Activated CD8-positive, alpha-beta memory T cell treated with anti-CD3 and anti-CD28 coated beads, Interleukin-2, amount 10 ng/mL, durations not matched to agents 7 days and 5 days (primary cell): ENCODE data around the gene GCDH. TPM values are rescaled to one million over a fixed set of nuclear protein-coding genes. Genes with fewer than 3 reads are reported as not detected.

Experiments used
- ATAC-seq: fragments of 150-1000 bp; cut with Tn5 transposase; one replicate; pipeline ENCODE4 v1.10.0; 2021; ENCODE audit warnings: moderate library complexity
- CTCF ChIA-PET: fragments of 350-600 bp; sonication (Branson Sonifier 250); formaldehyde crosslinking; loops from one replicate; lab custom pipeline; 2021; ENCODE audit warnings: antibody characterized with exemption; lab: Charles Lee
- DNase-seq: peaks from one replicate; pipeline ENCODE4 v3.0.0-alpha.2; 2020
- H3K27ac Mint-ChIP-seq: one replicate; pipeline ENCODE4 v1.8.0; 2021; ENCODE audit warnings: mild to moderate bottlenecking, mixed read lengths
- H3K27me3 Mint-ChIP-seq: one replicate; pipeline ENCODE4 v1.8.0; 2021; ENCODE audit warnings: mixed read lengths
- H3K36me3 Mint-ChIP-seq: one replicate; pipeline ENCODE4 v1.8.0; 2021; ENCODE audit warnings: mild to moderate bottlenecking, mixed read lengths
- H3K4me1 Mint-ChIP-seq: one replicate; pipeline ENCODE4 v1.8.0; 2021; ENCODE audit warnings: mixed read lengths
- H3K4me3 Mint-ChIP-seq: one replicate; pipeline ENCODE4 v1.8.0; 2021; ENCODE audit warnings: mild to moderate bottlenecking, moderate library complexity, mixed read lengths
- H3K9me3 Mint-ChIP-seq: one replicate; pipeline ENCODE4 v1.8.0; 2022; ENCODE audit warnings: low read depth, mixed read lengths
- total RNA-seq, 2 experiments: library from RNA; stranded (reverse); gene quantifications; one replicate each; pipeline ENCODE4 v1.2.3, GENCODE V29; 2021

GCDH gene
- total RNA-seq, 2 experiments from 2014 or later: 38.7 to 46.1 TPM

DNA sequence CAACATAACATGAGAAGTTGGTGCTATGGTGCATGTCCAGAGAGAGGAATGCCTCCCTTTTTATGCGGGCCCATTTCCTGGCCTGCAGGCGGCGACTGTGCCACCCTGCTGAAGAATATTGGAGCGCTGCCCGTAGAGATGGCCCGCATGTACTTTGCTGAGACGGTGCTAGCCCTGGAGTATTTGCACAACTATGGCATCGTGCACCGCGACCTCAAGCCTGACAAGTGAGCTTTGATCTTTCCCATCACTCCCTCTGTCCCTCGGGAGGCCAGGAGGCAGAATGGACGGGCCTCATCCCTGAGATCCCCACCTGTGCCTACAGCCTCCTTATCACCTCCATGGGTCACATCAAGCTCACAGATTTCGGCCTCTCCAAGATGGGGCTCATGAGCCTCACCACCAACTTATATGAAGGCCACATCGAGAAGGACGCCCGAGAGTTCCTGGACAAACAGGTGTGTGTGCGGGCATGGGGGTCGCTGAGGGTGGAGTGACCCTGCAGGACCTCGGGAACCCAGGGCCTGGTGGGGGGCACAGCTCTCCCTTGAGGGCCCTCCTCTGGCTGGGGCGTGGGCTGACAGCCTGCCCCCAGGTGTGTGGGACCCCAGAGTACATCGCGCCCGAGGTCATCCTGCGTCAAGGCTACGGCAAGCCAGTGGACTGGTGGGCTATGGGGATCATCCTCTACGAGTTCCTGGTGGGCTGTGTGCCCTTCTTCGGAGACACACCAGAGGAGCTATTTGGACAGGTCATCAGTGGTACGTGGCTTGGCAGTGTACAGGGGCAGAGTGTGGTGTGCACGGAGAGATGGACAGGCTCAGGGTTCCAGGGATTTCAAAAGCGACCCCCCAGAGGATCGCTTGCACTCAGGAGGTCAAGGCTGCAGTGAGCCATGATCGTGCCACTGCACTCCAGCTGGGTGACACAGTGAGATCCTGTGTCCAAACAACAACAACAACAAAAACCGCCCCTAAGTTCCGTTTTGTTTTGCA lies 25.9 kb upstream of the GCDH start:
- ATAC-seq (no peak), DNase-seq (no peak)
- Mint-ChIP-seq H3K27ac (no peak overlapping the region), H3K9me3 (no peaks in the 10 kb centered on the region), H3K27me3 (peaks cover 5% of the 10 kb centered on the region), H3K36me3 (no peaks in the 10 kb centered on the region), H3K4me3 (no peak overlapping the region), H3K4me1 (peaks cover 8% of the 10 kb centered on the region)
- CTCF ChIA-PET: interaction anchor here (0.8 to 1.4 kb wide), 6 partner anchors 8 to 106 kb away, joined by 3 to 6 read pairs (median 4); no protein-coding TSS in a partner anchor

DNA sequence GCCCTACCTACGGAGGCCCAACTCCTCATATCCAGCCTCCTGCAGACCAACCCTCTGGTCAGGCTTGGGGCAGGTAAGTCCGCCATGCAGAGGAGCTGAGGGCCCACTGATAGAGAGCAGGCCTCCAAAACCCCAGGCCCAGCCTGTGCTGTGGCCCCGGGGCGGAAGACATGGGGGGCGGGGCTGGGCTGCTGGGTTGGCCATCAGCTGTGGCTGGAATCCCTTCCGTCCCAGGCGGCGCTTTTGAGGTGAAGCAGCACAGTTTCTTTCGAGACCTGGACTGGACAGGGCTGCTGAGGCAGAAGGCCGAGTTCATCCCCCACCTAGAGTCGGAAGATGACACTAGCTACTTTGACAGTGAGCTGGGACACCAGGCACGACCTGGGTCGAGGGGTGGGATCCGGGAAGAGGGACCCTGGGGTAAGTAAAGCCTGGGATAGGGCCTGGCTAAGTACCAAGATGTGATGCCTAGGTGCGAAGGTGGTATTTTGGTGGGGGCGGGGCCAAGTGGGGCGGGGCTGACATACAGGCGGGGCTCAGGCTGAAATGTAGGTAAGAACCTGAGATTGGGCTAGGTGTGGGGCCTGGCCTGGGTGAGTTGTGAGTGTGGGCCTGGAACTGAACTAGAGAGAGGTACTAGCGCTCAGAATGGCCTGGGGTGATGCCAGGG lies 25.1 kb upstream of the GCDH start:
- H3K27ac Mint-ChIP-seq: no peak overlapping the region
- no peak for ATAC-seq
- H3K36me3 Mint-ChIP-seq: no peaks in the 10 kb centered on the region
- H3K27me3 Mint-ChIP-seq: peaks cover 5% of the 10 kb centered on the region
- DNase-seq: no peak
- H3K4me1 Mint-ChIP-seq: peaks cover 8% of the 10 kb centered on the region
- CTCF ChIA-PET: interaction anchor here (1.0 to 1.2 kb wide), 2 partner anchors 18 to 99 kb away, joined by 3 to 4 read pairs; no protein-coding TSS in a partner anchor
- H3K9me3 Mint-ChIP-seq: no peaks in the 10 kb centered on the region
- H3K4me3 Mint-ChIP-seq: no peak overlapping the region

GRCh38 chr19:12866416-12867119 lies 24.4 kb upstream of the GCDH start:
- CTCF ChIA-PET: interaction anchor here (1.0 to 1.2 kb wide), 2 partner anchors 19 to 99 kb away, joined by 3 to 4 read pairs; no protein-coding TSS in a partner anchor
- DNase-seq (no peak), ATAC-seq (no peak)
- Mint-ChIP-seq H3K4me3 (peak overlapping the region; percentile 43), H3K9me3 (no peaks in the 10 kb centered on the region), H3K27ac (no peak overlapping the region), H3K36me3 (no peaks in the 10 kb centered on the region), H3K4me1 (peaks cover 8% of the 10 kb centered on the region), H3K27me3 (peaks cover 5% of the 10 kb centered on the region)

- peaks cover 5% of the 10 kb centered on the region for H3K27me3 Mint-ChIP-seq
- peak; percentile 81 for ATAC-seq
- H3K4me3 Mint-ChIP-seq: peak overlapping the region; percentile 43
- H3K9me3 Mint-ChIP-seq: no peaks in the 10 kb centered on the region
- H3K27ac Mint-ChIP-seq: peak overlapping the region; percentile 19
- peak; percentile 79 for DNase-seq
- CTCF ChIA-PET: interaction anchor here (1.3 to 1.4 kb wide), 2 partner anchors 20 to 101 kb away, joined by 4 read pairs; no protein-coding TSS in a partner anchor
- peaks cover 8% of the 10 kb centered on the region for H3K4me1 Mint-ChIP-seq
- H3K36me3 Mint-ChIP-seq: peaks cover 6% of the 10 kb centered on the region
Observed at GRCh38 chr19:12867120-12868099, 23.6 kb upstream of the GCDH start.

DNA sequence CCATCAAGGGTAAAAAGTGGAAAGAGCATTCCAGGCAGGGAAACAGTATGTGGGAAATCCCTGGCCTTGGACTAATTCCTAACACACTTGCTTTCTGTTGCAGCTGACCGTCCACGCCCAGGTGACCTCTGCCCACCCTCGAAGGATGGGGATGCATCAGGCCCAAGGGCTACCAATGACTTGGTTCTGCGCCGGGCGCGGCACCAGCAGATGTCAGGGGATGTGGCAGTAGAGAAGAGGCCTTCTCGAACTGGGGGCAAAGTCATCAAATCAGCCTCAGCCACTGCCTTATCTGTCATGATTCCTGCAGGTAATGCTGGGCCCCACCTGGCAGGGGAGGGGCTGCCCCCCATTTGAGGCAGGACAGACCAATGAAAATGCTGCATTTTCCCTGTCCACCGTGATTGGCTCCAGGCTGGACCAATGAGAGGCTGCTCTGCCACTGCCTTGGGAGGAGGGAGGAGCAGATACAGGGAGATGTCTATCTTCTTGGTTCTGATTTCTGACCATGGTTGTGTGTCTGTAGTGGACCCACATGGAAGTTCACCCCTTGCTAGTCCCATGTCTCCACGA lies 22.3 kb upstream of the GCDH start:
- DNase-seq: no peak
- H3K4me3 Mint-ChIP-seq: no peak overlapping the region
- CTCF ChIA-PET: interaction anchor here (1.3 to 1.4 kb wide), 2 partner anchors 22 to 103 kb away, joined by 4 read pairs; no protein-coding TSS in a partner anchor

DNA sequence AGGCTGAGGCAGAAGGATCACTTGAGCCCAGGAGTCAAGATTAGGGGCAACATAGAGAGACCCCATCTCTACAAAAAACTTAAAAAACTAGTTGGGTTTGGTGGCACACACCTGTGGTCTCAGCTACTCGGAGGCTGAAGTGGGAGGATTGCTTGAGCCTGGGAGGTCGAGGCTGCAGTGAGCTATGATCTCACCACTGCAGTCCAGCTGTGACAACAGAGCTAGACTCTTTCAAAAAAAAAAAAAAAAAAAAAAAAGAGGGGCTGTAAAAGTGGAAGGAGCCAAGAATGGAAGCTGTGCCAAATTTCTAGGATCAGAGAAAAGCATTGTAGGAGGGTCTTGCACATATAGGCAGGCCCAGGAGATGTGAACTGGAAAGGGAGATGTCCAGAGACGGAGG lies 19.3 kb upstream of the GCDH start:
- no peak overlapping the region for H3K4me3 Mint-ChIP-seq
- H3K4me1 Mint-ChIP-seq: peaks cover 11% of the 10 kb centered on the region
- ATAC-seq: no peak
- H3K27ac Mint-ChIP-seq: no peak overlapping the region
- CTCF ChIA-PET: interaction anchor here (1.0 to 4.1 kb wide), 8 partner anchors 10 to 111 kb away, joined by 3 to 19 read pairs (median 8); partner anchors contain the start of genes DNASE2 and GCDH
- H3K9me3 Mint-ChIP-seq: no peaks in the 10 kb centered on the region
- no peaks in the 10 kb centered on the region for H3K27me3 Mint-ChIP-seq
- no peak for DNase-seq
- H3K36me3 Mint-ChIP-seq: peaks cover 22% of the 10 kb centered on the region

More for the DNA sequence above, 22.3 kb upstream of the GCDH start:
- Mint-ChIP-seq H3K27me3 (no peaks in the 10 kb centered on the region), H3K4me1 (peaks cover 13% of the 10 kb centered on the region), H3K27ac (no peak overlapping the region), H3K36me3 (peaks cover 15% of the 10 kb centered on the region), H3K9me3 (no peaks in the 10 kb centered on the region)
- ATAC-seq: no peak

DNA sequence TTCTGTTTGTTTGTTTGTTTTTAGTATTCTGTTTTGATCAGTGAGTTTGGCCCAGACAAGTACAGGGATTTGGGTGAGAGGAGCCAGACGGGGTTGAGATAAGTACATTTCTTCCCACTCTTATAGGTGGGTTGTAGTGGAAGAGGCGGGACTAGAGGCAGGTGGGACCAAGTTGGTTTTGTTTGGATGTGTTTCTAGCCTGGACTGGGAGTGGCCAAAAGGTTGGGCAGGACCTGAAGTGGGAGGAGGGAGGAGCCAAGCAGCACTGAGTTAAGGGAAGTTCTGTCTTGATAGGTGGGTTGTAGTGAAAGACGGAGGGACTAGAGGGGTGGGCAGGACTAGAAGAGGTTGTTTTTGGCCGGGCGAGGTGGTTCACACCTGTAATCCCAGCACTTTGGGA lies 18.7 kb upstream of the GCDH start:
- Mint-ChIP-seq H3K27me3 (no peaks in the 10 kb centered on the region), H3K4me1 (peaks cover 7% of the 10 kb centered on the region), H3K27ac (no peak overlapping the region), H3K36me3 (peaks cover 25% of the 10 kb centered on the region), H3K9me3 (no peaks in the 10 kb centered on the region), H3K4me3 (no peak overlapping the region)
- ATAC-seq: no peak
- no peak for DNase-seq
- CTCF ChIA-PET: interaction anchor here (0.9 to 4.1 kb wide), 11 partner anchors 8 to 222 kb away, joined by 3 to 19 read pairs (median 6); partner anchors contain the start of genes DNASE2 and GCDH

- peaks cover 30% of the 10 kb centered on the region for H3K36me3 Mint-ChIP-seq
- no peaks in the 10 kb centered on the region for H3K27me3 Mint-ChIP-seq
- DNase-seq (peak; percentile 86), ATAC-seq (peak; percentile 76)
- H3K9me3 Mint-ChIP-seq: no peaks in the 10 kb centered on the region
- CTCF ChIA-PET: interaction anchor here (0.7 to 4.1 kb wide), 14 partner anchors 9 to 221 kb away, joined by 3 to 19 read pairs (median 4); partner anchors contain the start of genes DNASE2 and TNPO2
- H3K27ac Mint-ChIP-seq: no peak overlapping the region
- peaks cover 6% of the 10 kb centered on the region for H3K4me1 Mint-ChIP-seq
- H3K4me3 Mint-ChIP-seq: peak overlapping the region; percentile 43
Observed at GRCh38 chr19:12872941-12873890, 17.7 kb upstream of the GCDH start.

DNA sequence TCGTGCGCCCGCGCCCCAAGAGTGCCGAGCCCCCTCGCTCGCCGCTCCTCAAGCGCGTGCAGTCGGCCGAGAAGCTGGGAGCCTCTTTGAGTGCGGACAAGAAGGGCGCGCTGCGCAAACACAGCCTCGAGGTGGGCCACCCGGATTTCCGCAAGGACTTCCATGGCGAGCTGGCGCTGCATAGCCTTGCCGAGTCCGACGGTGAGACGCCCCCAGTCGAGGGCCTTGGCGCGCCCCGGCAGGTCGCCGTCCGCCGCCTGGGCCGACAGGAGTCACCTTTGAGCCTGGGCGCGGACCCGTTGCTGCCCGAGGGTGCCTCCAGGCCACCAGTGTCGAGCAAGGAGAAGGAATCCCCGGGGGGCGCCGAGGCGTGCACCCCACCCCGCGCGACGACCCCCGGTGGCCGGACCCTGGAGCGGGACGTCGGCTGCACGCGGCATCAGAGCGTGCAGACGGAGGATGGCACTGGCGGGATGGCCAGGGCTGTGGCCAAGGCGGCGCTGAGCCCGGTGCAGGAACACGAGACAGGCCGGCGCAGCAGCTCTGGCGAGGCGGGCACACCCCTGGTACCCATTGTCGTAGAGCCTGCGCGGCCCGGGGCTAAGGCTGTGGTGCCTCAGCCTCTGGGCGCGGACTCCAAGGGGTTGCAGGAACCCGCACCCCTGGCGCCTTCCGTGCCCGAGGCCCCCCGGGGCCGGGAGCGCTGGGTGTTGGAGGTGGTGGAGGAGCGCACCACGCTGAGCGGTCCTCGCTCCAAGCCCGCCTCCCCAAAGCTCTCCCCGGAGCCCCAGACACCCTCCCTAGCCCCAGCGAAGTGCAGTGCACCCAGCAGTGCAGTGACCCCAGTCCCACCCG lies 16.8 kb upstream of the GCDH start:
- H3K27me3 Mint-ChIP-seq: no peaks in the 10 kb centered on the region

GRCh38 chr19:12875086-12875485 lies 15.9 kb upstream of the GCDH start:
- H3K27me3 Mint-ChIP-seq: no peaks in the 10 kb centered on the region
- no peak overlapping the region for H3K27ac Mint-ChIP-seq
- CTCF ChIA-PET: interaction anchor here (1.2 to 2.1 kb wide), 3 partner anchors 10 to 78 kb away, joined by 3 to 9 read pairs (median 5); no protein-coding TSS in a partner anchor
- H3K4me1 Mint-ChIP-seq: peaks cover 14% of the 10 kb centered on the region
- no peaks in the 10 kb centered on the region for H3K9me3 Mint-ChIP-seq
- DNase-seq: no peak
- H3K4me3 Mint-ChIP-seq: no peak overlapping the region
- peaks cover 36% of the 10 kb centered on the region for H3K36me3 Mint-ChIP-seq
- no peak for ATAC-seq

More for the DNA sequence above, 16.8 kb upstream of the GCDH start:
- DNase-seq: no peak
- Mint-ChIP-seq H3K4me3 (no peak overlapping the region), H3K9me3 (no peaks in the 10 kb centered on the region), H3K36me3 (peaks cover 35% of the 10 kb centered on the region), H3K4me1 (peaks cover 8% of the 10 kb centered on the region), H3K27ac (no peak overlapping the region)
- ATAC-seq: no peak
- CTCF ChIA-PET: interaction anchor here (0.8 to 3.1 kb wide), 9 partner anchors 11 to 151 kb away, joined by 3 to 15 read pairs (median 5); partner anchors contain the start of gene TNPO2
